RWPE2 (cell line): ENCODE measurements around the gene SPEG.
"Not testable (repeated sequence)": the region's sequence is repeated elsewhere in the genome, so short reads cannot be mapped to it uniquely, and the experiment has no call there.

Experiments used
- ATAC-seq: fragments of 200-7000 bp; cut with Tn5 transposase; 3 replicates; pipeline ENCODE4 v1.9.1; 2021; ENCODE audit warnings: low read depth
- DNase-seq: peaks from one replicate; pipeline ENCODE4 v3.0.0-alpha.2; 2020; ENCODE audit warnings: low spot score
- H3K27ac ChIP-seq: fragments of 450-650 bp; 2 replicates; pipeline ENCODE4 v1.5.1; 2017; ENCODE audit warnings: mild to moderate bottlenecking; ENCODE audit not compliant: poor library complexity, severe bottlenecking
- H3K27me3 ChIP-seq: fragments of 250-450 bp; sonication (Bioruptor Pico); 2 replicates; pipeline ENCODE4 v1.5.1; 2021; ENCODE audit warnings: mild to moderate bottlenecking, moderate library complexity; ENCODE audit not compliant: insufficient read depth, poor library complexity, severe bottlenecking
- H3K36me3 ChIP-seq: fragments of 250-450 bp; sonication (Bioruptor Pico); 2 replicates; pipeline ENCODE4 v1.5.1; 2020; ENCODE audit warnings: low read depth, mild to moderate bottlenecking, moderate library complexity
- H3K4me1 ChIP-seq: fragments of 250-450 bp; sonication (Bioruptor Pico); 2 replicates; pipeline ENCODE4 v1.5.1; 2021; ENCODE audit warnings: mild to moderate bottlenecking, moderate library complexity; ENCODE audit not compliant: insufficient read depth, poor library complexity, severe bottlenecking
- H3K4me3 ChIP-seq: fragments of 250-450 bp; sonication (Bioruptor Pico); 2 replicates; pipeline ENCODE4 v1.5.1; 2021; ENCODE audit warnings: mild to moderate bottlenecking, moderate library complexity; ENCODE audit not compliant: severe bottlenecking
- H3K9me3 ChIP-seq: fragments of 250-450 bp; sonication (Bioruptor Pico); 2 replicates; pipeline ENCODE4 v1.5.1; 2021; ENCODE audit warnings: mild to moderate bottlenecking, moderate library complexity; ENCODE audit not compliant: severe bottlenecking
- TF ChIP-seq, protein P1 (sequence below): fragments of 450-650 bp; IDR thresholded peaks from one replicate; pipeline ENCODE4 v1.5.1; 2017; ENCODE audit warnings: mild to moderate bottlenecking, moderate library complexity; ENCODE audit not compliant: poor library complexity, severe bottlenecking

The SPEG gene

DNA sequence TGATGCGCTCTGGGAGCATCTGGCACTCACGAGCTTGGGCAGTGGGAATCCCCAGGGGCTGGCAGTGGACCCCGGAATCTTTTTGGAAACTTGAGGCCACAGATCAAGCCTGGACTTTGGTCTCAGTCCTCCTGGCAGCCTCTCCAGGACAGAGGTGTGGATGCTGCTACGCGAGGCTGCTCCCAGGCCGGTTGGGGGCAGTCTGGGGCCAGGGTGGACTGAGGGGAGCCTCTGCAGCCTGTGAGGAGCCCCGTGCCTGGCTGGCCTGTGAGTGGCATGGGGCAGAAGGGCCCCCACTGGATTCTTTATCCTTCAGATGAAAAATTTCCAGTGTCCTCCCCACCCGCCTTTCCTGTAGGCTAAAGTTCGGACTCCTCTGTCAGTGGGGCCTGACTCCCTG, 29.2 kb upstream of the SPEG start:
- TF ChIP-seq, protein P1, sequence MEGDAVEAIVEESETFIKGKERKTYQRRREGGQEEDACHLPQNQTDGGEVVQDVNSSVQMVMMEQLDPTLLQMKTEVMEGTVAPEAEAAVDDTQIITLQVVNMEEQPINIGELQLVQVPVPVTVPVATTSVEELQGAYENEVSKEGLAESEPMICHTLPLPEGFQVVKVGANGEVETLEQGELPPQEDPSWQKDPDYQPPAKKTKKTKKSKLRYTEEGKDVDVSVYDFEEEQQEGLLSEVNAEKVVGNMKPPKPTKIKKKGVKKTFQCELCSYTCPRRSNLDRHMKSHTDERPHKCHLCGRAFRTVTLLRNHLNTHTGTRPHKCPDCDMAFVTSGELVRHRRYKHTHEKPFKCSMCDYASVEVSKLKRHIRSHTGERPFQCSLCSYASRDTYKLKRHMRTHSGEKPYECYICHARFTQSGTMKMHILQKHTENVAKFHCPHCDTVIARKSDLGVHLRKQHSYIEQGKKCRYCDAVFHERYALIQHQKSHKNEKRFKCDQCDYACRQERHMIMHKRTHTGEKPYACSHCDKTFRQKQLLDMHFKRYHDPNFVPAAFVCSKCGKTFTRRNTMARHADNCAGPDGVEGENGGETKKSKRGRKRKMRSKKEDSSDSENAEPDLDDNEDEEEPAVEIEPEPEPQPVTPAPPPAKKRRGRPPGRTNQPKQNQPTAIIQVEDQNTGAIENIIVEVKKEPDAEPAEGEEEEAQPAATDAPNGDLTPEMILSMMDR = no peak
- DNase-seq (no peak), ATAC-seq (no peak)
- Histone ChIP-seq H3K9me3 (no peaks in the 10 kb centered on the region), H3K4me3 (no peak overlapping the region), H3K4me1 (no peaks in the 10 kb centered on the region), H3K27me3 (no peaks in the 10 kb centered on the region), H3K36me3 (no peaks in the 10 kb centered on the region), H3K27ac (no peak overlapping the region)

DNA sequence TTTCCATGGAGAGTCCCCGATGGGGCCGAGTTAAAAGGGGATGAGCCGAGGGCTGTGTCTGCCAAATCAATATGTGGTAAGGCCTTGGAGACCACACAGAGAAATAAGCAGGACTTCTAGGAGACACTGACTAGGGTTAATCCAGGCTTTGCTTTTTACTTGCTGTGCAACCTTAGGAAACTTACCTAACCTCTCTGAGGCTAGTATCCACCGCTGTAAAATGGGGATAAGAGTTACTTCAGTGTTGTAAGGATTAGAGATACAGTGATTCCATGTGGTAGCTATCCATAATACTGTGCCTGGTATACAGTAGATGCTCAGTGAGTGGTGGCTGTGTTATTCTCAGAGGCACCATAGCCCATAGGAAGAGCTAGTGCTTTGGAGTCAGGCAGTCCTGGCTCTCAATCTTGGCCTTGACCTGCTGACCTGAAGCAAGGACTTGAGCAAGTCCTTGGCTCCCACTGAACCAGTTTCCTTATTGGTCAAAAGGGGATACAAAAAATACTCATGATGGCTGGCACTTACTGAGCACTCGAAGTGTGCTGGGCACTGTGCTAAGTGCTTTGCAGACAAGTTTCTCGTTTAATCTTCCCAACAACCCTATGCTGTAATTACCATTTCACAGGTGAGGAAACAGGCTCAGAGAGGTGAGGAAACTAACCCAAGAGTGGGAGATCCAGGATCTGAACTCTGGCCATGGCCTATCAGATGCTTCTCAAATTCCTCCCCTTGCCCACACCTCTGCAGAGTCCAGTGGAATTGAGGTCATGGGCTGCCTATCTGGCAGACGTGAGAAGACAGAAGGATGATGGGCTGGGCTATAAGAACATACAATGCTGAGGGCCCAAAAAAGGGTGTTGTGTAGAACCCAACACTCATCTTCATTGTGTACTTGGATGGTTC, 28.4 kb upstream of the SPEG start:
- H3K4me3 ChIP-seq = no peak overlapping the region
- DNase-seq (no peak), ATAC-seq (no peak)
- no peaks in the 10 kb centered on the region for H3K36me3 ChIP-seq
- TF ChIP-seq, protein P1 = no peak
- no peaks in the 10 kb centered on the region for H3K9me3 ChIP-seq
- no peaks in the 10 kb centered on the region for H3K4me1 ChIP-seq
- H3K27me3 ChIP-seq = no peaks in the 10 kb centered on the region
- H3K27ac ChIP-seq = no peak overlapping the region

DNA sequence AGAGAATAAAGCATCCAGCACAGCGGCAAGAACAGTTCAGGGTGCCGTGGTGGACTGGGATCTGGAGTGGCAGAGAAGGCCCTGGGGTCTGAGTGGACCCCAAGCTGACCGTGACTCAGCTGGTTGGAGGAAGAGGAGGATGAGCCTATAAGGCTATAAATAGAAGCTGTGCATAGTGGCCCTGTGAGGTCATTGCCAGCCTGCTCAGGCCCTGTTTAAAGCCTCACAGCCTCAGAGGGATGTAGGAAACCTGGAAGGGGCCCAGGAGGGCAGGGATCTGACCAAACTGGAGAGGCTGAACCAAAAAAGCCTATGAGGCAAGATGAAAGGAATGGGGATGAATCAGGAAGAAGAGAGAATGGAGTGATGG, 27.8 kb upstream of the SPEG start:
- DNase-seq = no peak
- Histone ChIP-seq H3K9me3 (no peaks in the 10 kb centered on the region), H3K4me1 (no peaks in the 10 kb centered on the region), H3K27me3 (no peaks in the 10 kb centered on the region), H3K27ac (no peak overlapping the region), H3K36me3 (no peaks in the 10 kb centered on the region), H3K4me3 (no peak overlapping the region)
- ATAC-seq = no peak
- TF ChIP-seq, protein P1 = no peak

DNA sequence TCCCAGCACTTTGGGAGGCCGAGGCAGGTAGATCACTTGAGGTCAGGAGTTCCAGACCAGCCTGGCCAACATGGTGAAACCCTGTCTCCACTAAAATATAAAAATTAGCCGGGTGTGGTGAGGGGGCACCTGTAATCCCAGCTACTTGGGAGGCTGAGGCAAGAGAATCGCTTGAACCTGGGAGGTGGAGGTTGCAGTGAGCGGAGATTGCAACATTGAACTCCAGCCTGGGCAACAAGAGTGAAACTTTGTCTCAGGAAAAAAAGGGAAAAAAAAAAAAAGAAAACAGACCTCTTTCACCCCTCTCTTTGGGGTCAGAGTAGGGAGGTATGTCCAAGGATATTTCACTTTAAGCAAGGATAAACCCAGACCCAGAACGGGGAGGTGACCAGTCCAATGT, 27.3 kb upstream of the SPEG start:
- H3K36me3 ChIP-seq, H3K4me3 ChIP-seq, ATAC-seq, DNase-seq, H3K9me3 ChIP-seq, H3K4me1 ChIP-seq, H3K27me3 ChIP-seq, H3K27ac ChIP-seq: not testable (repeated sequence)

DNA sequence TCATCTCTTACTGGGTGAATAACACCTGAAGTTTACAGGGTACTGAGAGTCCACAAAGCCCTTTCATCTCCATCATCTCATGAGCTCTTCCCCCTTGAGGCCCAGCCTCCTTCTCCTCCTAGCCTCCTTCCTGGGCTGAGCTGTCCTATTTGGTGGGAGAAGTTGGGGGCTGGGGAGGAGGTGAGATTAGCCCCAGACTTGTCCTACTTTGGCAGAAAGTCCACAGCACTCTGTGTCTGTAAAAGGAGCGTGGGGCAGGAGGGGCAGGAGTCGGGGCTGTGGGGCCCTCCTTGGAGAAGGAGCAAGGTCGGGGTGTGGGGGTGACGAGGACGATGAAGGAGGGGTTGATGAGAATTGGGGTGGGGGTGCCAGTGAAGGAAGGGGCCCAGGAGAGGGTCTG, 26.4 kb upstream of the SPEG start:
- H3K27me3 ChIP-seq = no peaks in the 10 kb centered on the region
- ATAC-seq (no peak), DNase-seq (no peak)
- H3K36me3 ChIP-seq = no peaks in the 10 kb centered on the region
- TF ChIP-seq, protein P1 = no peak
- H3K9me3 ChIP-seq = peaks cover 3% of the 10 kb centered on the region
- no peaks in the 10 kb centered on the region for H3K4me1 ChIP-seq
- no peak overlapping the region for H3K27ac ChIP-seq
- no peak overlapping the region for H3K4me3 ChIP-seq
